Measurements from ENCODE around the gene WNT7A.

DNA sequence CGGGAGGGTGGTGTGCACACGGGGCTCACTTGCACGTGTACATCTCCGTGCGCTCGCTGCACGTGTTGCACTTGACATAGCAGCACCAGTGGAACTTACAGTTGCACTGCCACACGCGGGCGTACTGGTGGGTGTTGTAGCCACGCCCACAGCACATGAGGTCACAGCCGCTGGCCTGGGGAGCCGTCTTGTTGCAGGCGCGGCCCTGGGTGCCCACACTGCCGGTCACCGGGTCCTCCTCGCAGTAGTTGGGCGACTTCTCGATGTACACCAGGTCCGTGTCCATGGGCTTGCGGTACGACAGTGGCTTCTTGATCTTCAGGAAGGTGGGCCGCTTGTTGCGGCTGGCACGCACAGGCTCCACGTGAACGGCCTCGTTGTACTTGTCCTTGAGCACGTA, 61.0 kb downstream of the WNT7A start:
- TF ChIP-seq SP1 (IDR thresholded peaks at IDR 0.05) (no peak), CTCF (IDR thresholded peaks at IDR 0.05; ENCODE audit: low read depth, low read length, missing input control) (no peak), REST (IDR thresholded peaks at IDR 0.05) (no peak), MAX (IDR thresholded peaks at IDR 0.05) (no peak), GABPA (IDR thresholded peaks at IDR 0.05 in 1 of 2, conservative IDR thresholded peaks at IDR 0.05 in 1 of 2) (no peak), JUND (IDR thresholded peaks at IDR 0.05) (no peak), YY1 (IDR thresholded peaks at IDR 0.05) (no peak)
- TF ChIP-seq, protein P1, sequence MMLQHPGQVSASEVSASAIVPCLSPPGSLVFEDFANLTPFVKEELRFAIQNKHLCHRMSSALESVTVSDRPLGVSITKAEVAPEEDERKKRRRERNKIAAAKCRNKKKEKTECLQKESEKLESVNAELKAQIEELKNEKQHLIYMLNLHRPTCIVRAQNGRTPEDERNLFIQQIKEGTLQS (IDR thresholded peaks at IDR 0.05), result no peak

Data from liver (tissue), 3 donors.